Renal cortical epithelial cell (primary cell): ENCODE data around the gene EXOC3L4. TPM values are rescaled to one million over a fixed set of nuclear protein-coding genes. Genes with fewer than 3 reads are reported as not detected.
A peak's percentile ranks its signal among the peaks of the same experiment; 100 is the strongest.

ENCODE experiments used
- DNase-seq: peaks from one replicate; pipeline ENCODE4 v3.0.0-alpha.2; 2011; ENCODE audit warnings: low read depth
- total RNA-seq: library from RNA; depleted of rRNA; stranded (reverse); fragments of >200 nt; gene quantifications from 2 replicates; pipeline ENCODE4 v1.2.3, GENCODE V29; 2014

EXOC3L4 gene
- total RNA-seq, 1 donor from 2014 or later: 0.94 TPM

DNA sequence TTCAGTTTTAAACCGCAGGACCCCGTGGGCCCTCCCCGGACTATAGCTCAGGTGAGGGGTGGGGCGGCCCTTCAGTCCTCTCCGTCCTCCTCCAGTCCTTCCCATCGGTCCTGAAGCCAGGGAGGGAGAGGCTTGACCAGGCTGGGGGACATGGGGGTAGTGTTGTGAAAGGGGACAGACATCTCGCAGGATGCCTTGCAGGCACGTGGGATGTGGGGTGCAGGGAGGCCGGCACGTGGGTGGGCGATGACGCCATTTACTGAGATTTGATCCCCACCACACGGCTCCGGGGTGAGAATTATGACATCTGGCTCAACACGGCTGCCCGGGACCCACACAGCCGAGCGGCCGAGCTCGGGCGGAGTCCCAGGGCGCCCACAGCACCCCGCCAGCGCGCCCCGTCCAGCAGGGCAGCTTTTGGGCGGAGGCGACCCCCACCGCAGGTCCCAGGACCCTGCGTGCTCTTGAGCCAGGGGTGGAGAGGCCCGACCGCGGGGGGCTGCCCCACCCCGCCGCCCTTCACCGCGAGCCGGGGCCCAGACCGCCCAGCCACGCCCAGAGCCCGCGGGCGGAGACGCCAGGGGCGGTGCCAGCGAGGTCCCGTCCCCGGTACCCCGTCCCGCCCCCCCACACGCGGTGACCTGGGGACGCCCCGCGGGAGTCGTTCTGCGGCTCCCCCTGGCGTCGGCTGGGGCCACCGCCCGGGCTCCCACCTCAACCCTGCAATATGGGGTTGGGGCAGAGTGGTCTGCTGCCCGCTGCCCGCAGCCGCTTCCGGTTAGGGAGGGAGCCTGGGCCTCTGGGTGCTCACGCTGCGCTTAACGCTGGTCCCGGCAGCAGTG, 3.3 kb upstream of the EXOC3L4 start:
- DNase-seq: no peak

DNA sequence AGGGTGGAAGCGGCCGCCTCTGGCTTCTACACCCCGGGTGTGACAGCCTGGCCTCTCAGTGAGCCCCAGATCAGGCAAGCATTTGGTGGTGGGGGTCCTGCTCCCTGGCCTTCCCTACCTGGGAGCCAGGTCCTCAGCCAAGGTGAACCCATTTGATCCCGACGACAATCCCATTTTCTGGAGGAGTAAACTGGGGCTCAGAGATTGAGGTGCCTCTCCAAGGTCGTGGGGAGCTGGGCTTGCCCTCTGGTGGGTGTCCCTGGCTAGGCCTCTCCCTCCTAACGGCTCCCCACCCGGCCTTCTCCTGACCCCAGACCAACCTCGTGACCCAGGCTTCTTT, 2.7 kb upstream of the EXOC3L4 start:
- no peak for DNase-seq

DNA sequence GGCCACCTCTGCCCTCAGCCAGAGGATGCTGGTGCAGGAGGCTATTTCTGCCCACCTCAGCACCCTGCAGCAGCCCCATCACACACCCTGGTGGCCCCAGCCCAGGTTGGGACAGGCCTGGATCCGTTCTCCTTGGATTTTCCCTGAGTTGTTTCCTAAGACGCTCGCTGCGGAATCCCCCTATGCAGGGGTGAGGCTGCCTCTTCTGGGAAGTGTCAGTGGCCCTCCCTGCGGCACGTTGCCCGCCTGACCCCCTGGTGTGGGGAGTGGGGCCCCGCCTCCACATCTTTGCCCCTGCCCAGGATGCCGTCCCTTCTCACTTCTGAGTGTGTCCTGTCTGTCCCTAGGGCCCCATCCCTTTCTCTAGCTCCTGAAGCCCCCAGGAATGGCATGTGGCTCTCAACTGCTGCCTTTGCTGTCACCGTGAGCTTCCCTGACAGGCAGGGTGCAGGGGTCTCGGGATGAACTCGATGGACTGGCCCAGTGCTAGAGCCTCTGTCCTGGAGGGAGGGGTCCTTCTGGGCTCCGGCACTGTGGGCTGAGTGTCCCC, 594 bp upstream of the EXOC3L4 start:
- DNase-seq: no peak

DNA sequence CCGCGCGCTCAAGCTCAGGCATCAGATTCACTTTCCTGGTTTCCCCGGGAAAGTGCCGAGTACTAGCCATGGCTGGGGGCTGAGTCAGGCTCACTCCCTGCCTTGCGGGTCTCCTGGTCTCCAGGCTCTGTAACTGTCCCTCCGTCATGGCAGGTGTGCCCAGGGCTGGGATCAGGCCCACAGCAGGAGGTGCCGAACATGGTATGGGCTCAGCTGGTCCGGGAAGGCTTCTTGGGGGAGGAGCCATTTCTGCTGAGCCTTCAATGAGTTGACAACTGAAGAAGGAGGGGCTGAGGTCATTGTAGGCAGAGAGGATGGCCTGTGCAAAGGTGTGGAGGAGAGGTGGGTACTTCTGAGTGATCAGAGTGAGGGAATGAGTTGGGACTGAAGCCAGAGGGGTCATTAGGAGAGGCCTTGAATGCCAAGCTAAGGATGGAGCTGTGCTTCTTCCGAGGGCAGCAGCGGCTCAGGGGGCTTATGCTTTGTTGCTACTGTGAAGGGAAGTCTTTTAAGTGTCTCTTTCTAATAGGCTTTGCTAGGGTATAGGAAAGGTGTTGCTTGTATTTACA, 769 bp downstream of the EXOC3L4 start:
- no peak for DNase-seq

DNA sequence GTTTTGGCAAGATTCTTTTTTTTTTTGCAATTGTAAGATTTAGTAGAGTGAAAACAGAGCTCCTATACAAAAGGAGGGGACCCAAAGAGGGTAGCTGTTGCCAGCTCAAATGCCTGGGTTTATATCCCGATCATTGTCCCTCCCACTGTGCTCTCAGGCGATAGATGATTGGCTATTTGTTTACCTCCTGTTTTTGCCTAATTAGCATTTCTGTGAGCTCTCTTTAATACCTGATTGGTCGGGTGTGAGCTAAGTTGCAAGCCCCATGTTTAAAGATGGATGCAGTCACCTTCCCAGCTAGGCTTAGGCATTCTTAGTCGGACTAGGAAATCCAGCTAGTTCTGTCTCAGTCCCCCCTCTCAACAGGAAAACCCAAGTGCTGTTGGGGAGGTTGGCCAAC, 1.9 kb downstream of the EXOC3L4 start:
- no peak for DNase-seq

DNA sequence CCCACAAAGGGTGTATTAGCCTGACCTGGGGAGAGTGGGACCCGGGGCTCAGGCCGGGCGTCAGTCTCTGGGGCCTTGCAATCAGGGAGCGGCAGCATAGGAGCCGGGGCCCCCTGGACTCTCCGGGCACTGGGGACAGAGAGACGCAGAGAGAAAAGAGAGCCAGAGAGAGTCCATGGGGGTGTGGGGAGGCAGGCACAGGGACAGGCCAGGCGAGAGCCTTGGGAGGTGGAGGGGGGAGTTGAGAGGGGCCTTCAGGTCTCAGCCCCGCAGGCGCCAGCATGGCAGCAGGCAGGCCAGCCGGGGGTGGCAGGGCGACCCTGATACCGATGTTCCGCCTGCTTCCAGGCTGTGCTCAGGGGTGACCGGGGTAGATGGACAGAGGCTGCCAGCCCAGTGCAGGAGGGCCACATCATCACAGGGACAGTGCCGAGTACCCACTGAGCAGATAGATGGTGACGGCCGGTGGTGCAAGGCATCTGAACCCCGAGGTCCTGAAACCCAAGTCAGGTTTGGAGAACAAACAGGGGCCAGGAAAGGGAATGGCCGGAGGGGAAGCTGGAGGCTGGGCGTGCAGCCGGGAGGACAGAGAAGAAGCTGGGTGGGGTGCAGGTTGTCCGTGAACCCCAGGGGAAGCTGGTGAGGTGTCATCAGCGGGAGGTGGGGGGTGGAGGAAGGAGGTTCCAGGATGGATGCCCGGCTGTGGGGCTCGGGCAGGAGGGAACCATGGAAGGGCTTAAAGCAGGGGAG, 2.9 kb downstream of the EXOC3L4 start:
- no peak for DNase-seq

DNA sequence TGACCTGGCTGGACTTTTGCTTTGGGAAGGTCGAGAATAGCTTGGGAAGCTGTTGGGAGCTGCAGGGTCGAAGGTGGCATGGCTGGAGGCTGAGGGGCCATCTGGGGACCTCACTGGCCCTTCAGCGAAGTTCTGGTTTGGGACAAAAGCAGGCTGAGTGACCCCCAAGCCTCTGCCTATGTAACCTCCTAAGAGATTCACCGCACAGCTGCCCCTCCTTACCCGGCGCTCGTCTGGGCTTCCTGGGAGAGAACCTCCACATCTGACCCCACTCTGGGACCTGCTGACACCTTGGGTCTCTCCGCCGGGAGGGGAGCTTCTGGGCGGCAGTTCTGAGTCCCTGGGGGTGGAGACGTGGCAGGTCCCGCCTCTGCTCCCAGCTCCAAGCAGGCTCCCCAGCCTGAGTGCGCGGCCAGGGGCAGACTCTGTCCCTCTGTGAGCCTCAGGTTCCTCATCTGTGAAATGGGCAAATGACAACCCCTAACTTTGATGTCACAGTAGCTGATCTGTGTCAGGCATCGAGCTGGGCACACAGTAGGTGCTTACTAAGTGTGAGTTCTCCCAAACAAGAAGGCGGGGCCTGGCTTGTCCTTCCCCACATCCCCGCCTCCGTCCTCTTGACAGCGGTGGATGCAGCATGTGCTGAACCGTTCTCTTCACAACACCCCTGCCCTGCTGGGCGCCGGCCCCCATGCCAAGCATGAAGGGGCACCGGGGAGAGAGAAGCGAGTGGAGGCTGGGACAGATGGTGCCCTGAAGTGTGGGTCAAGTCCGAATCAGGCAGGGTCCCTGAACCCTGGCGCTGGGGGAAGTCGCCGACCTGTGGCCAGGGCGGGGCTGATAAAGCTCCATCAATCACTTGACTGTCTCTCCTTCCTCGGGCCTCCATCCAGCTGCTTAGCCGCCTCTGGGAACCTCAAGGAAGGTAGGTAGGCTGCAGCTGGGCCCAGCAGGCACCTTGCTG, 3.8 kb downstream of the EXOC3L4 start:
- DNase-seq: no peak

DNA sequence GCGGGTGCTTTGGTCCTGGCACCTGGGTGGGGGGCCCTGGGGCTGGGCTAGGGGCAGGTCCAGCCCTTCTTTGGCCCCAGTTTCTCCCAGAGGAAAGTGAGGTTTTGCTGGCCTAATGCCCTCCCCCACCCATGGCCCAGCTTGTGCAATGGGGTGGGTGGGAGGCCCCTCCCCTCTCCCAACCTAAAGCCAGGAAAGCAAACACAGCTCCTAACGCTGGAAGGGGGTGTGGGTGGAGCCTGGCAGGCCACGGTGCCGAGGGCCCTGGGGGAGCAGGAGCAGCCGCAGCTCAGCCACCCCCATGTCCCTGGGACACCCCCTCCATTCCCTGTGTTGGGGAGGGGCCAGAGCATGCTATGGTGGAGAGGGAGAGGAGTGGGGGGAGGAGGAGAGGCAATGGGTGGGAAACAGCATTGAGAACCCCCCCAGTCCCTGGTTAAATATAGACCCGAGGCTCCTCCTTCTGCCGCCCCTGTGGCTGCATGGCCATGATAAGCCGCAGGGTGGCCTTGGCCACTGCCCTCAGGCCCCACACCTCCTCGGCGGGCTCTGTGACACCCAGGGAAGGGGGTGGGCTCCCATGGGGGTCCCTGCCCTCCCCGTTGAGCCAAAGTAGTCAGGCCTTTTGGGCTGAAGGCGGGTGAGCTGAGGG, 4.7 kb downstream of the EXOC3L4 start:
- no peak for DNase-seq

DNA sequence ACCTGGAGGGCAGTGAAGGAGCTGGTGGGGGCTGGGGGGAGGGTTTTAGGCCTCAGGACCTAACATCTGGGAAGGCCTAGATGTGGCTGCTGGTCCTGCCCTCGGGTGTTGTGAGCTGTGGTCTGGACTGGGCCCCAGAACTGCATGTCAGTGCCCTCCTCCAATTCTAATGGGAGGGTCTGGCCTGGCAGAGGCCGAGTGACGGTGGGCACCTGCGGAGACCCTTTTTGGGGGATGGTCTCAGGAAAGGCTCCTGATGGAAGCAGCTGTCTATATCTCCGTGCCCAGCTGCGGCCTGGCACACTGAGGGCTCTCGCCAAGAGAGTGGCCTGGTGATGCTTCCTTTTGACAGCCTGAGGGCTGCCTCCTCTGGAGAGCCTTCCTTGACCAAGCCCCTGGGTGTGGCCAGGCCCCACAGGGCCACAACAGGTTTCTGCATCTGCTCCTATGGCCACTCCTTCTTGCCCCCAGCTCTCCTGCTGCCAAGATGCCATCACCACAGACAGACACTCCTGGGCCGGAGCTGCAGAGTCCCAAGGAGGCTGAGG, 5.3 kb downstream of the EXOC3L4 start:
- DNase-seq: no peak

DNA sequence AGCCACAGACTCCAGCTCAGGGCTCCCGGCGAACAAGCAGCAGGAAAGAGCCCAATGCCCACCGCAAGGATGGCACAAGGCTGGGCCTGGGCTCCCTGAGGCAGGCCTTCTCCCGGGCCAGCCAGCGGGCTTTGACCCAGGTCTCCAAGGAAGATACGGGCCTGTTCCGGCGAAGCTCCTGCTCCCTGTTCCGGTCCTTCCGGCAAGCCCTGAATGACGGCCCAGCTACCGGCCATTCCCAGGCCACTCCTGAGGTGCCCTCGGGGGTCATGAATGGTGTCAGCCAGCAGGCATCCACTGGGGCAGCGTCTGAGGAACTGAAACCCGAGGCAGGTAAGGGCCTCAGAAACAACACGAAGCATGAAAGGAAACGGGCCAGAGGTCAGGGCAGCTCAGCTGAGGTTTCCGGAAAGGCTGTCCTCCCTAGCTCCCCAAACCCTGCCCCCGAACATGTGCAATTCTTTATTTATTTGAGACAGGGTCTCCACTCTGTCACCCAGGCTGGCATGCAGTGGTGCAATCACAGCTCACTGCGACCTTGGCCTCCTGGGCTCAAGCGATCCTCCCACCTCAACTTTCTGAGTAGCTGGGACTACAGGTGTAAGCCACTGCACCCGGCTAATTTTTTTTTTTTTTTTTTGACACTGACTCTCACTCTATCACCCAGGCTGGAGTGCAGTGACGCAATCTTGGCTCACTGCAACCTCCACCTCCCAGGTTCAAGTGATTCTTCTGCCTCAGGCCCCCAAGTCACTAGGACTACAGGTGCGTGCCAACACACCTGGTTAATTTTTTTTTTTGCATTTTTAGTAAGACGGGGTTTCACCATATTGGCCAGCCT, 6.0 kb downstream of the EXOC3L4 start:
- DNase-seq: no peak

DNA sequence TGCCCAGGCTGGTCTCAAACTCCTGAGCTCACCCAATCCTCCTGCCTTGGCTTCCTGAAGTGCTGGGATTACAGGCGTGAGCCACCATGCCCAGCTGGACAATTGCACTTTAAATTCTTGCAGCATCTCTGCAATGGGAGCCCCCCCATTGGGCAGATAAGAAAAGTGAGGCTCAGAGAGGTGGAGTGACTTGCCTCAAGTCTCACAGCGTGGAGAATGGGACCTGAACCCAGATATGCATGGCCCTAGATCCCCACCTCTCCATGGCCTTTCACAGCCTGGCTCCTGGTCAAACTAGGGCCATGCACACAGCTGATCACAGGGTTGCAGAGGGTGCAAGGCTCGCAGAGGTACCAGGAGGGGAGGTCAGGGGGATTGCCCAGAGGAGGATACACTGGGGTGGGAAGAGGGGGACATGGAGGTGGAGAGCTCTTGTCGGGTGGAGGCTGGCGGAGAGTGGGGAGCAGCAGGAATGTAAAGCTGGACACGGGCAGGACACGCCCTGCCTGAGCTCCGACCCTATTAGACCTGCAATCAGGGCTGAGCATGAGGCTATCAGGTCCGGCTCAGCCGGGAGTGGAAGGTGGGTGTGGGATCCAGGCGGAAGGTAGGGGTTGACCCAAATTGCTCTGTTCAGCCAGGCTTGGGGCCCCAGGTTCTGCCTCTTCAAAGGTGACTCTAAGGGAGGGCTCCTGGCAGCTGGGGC, 6.9 kb downstream of the EXOC3L4 start:
- no peak for DNase-seq

DNA sequence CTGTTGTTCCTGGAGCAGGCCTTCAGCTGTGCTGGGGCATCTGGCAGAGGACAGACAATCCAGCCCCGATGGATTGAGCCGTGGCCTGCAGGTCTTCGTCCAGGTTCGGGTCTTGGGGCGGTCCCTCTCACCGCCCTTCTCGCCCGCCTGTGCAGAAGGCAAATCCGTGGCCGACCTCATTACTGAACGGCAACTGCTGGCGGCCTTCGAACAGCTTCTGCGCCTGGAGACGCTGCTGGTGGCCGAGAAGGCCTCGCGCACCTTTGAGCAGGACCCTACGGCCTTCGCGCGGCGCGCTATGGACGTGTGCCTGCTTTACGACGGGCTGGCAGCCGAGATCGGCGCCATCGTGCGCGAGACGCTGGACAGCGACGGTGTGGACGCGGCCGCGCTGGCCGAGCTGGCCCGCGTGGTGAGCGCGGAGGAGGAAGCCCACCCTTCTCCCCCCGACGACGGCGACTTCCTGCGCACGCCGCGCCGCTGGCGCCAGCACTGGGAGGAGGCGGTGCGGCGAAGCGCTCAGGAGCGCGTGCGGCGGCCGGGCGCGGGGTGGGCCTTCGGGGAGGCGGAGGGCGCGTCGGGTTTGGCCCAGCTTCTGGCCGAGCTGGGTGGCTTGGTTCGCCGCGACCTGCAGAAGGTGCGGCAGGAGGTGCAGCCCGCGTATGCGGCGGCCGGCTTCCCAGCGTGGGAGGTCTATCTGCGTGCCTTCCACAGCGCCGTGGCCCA, 7.6 kb downstream of the EXOC3L4 start:
- DNase-seq: no peak

DNA sequence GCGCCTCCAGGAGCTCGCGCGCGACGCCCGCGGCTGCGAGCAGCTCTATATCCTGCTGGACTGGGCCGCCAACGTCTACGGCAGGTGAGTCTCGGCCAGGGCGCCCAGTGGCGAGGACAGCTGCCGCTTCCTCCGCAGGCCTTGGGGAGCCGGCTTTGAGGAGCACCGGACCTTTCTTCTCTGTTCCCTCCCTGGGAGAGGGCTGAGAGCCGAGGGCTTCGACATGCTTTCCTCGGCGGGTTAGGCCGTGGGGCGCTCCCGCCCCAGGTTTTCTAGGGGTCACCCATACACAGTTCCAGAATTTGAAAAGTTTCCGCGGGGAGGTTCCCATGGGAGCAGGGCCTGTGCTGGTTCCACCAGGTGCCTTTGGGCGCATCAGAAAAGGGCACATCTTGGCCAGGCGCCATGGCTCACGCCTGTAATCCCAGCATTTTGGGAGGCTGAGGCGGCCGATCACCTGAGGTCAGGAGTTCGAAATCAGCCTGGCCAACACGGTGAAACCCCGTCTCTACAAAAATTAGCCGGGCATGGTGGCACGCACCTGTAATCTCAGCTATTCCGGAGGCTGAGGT, 8.2 kb downstream of the EXOC3L4 start:
- no peak for DNase-seq

DNA sequence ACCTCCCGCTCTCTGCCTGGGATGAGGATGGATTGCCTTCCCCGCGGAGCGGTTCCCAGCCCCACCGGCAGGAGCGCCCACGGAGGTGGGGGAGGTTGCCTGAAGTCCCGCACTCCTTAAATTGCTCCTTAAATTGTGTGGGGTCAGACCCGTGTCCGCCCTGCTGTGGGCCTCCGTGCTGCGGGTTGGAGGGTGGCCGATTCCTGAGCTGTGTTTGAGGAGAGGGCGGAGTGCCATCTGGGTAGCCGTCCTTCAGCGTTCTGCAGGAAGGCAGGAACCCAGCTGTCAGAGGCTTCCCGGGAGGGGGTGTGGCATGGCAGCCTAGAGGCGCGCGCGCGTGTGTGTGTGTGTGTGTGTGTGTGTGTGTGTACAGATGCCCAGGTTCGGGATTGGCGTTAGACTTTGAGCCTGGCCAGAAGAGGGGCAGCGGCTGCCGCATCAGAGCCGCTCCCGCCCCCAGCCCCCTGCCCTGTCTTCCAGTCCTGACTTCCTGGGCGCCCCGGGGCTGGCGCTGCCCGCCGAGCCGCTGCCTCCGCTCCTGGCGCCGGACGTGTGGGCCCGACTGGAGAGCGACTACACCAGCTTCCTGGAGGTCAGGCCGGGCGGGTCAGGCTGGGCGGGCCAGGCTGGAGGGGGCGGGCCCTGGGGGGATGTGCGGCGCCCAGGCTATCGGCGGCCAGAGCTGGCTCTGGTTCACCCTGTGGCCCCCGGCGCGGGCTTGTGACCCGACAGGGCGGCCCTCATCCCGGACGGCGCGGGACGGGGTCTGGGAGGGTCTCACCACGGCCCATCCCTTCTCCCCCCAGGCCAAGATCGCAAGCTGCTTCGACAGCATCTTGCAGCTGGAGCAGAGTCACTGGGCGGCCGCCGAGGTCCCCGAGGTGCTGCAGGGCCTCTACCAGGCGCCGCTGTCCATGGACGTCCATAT, 9.2 kb downstream of the EXOC3L4 start:
- peak; percentile 35 for DNase-seq

DNA sequence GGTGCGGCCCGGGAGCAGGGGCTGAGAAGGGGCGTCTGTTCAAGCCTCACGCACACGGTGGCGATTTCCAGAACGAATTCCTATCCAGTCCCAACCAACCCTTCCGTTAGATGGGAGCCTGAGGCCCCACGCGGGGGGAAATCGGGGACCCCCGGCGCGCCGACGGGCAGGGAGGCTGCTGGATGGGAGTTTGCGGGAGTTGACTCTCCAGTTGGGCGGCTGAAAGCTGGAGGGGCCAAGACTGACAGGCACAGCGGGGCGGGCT, 9.8 kb downstream of the EXOC3L4 start:
- no peak for DNase-seq

DNA sequence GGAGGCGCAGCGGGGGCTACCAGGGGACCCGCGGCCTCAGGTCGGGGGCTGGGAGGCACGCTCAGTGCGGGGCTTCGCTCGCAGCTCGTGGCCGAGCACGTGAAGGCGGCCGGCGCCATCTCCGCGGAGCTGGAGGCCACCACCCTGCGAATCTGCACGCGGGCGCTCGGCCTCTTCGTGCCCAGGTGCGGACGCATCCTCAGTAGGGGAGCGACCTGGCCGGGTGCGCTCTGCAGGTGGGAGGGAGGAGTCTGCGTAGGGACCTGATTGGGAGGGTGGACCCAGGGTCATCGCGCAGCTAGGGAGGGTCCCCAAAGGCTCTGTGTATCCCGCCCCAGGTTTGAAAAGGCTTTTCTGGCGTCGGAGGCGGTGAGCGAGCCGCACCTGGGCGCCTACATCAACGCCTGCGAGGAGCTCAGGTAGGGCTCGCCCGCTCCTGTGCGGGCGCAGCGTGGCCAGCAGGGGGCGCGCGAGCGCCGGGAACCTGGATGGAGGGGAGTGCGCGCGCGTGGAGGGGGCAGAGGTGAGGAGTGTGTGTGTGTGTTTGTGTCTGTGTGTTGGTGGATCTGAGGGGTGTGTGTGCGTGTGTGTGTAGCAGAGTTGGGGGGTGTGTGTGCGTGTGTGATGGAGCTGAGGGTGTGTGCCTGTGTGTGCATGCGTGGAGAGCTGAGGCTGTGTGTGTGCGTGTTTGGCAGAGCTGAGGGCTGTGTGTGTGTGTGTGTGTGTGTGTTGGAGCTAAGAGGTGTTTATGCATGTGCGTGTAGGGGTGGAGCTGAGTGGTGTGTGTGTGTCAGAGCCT, 10.3 kb downstream of the EXOC3L4 start:
- DNase-seq: no peak
